ENCODE results near the gene APCDD1L. TPM values are rescaled to one million over a fixed set of nuclear protein-coding genes. Genes with fewer than 3 reads are reported as not detected.

Gene APCDD1L
- total RNA-seq, 1 experiment from 2014 or later = not detected

- intact Hi-C loops (cut with micrococcal nuclease; ENCODE audit: unreplicated experiment) = no loop called here
- peak in 1 of 2 experiments; percentile 38 for DNase-seq
- H3K27me3 Mint-ChIP-seq (ENCODE audit: insufficient read depth, unreplicated experiment) = peaks cover 25% of the 10 kb centered on the region
Observed at GRCh38 chr20:58550275-58551059, 35.3 kb upstream of the APCDD1L start.

GRCh38 chr20:58549231-58550209 lies 34.3 kb upstream of the APCDD1L start:
- H3K36me3 Mint-ChIP-seq (ENCODE audit: insufficient read depth, unreplicated experiment) = no peaks in the 10 kb centered on the region
- Histone ChIP-seq H3K9me3 (peaks cover 5% of the 10 kb centered on the region; the same call in 1 of the 2 replicates), H3K36me3 (ENCODE audit: control insufficient read depth, insufficient read depth, low read length) (no peaks in the 10 kb centered on the region), H3K4me1 (no peaks in the 10 kb centered on the region), H3K4me3 (ENCODE audit: low read depth, low read length) (no peak overlapping the region), H3K27me3 (replicated peaks; ENCODE audit: control insufficient read depth, insufficient read depth, low read length) (no peaks in the 10 kb centered on the region; the same call in 1 of the 2 replicates)
- no peaks in the 10 kb centered on the region for H3K4me1 Mint-ChIP-seq (ENCODE audit: low read depth, unreplicated experiment)
- CTCF ChIA-PET = no interaction called here
- no peak for TF ChIP-seq CTCF (IDR thresholded peaks at IDR 0.05; ENCODE audit: insufficient read depth in 1 of 2, low read depth in 1 of 2, low read length in 1 of 2, severe bottlenecking in 1 of 2, unreplicated experiment in 1 of 2)
- H3K27me3 Mint-ChIP-seq (ENCODE audit: insufficient read depth, unreplicated experiment) = peaks cover 24% of the 10 kb centered on the region
- POLR2A ChIA-PET = no interaction called here
- intact Hi-C loops (cut with micrococcal nuclease; ENCODE audit: unreplicated experiment) = no loop called here
- BruUV-seq (replicated peaks) = no TSS peak
- no peaks in the 10 kb centered on the region for H3K9me3 Mint-ChIP-seq (ENCODE audit: unreplicated experiment)
- DNase-seq = peak in 1 of 2 experiments; percentile 36
- H3K4me3 Mint-ChIP-seq (ENCODE audit: unreplicated experiment) = no peak overlapping the region
- no peak overlapping the region for H3K27ac Mint-ChIP-seq (ENCODE audit: unreplicated experiment)

More at GRCh38 chr20:58550275-58551059, 35.3 kb upstream of the APCDD1L start:
- Histone ChIP-seq H3K4me3 (ENCODE audit: low read depth, low read length) (no peak overlapping the region), H3K36me3 (ENCODE audit: control insufficient read depth, insufficient read depth, low read length) (no peaks in the 10 kb centered on the region), H3K9me3 (peaks cover 5% of the 10 kb centered on the region; the same call in 1 of the 2 replicates), H3K27me3 (replicated peaks; ENCODE audit: control insufficient read depth, insufficient read depth, low read length) (no peaks in the 10 kb centered on the region; the same call in 1 of the 2 replicates), H3K4me1 (no peaks in the 10 kb centered on the region)
- Mint-ChIP-seq H3K27ac (ENCODE audit: unreplicated experiment) (no peak overlapping the region), H3K9me3 (ENCODE audit: unreplicated experiment) (no peaks in the 10 kb centered on the region), H3K4me3 (ENCODE audit: unreplicated experiment) (no peak overlapping the region), H3K36me3 (ENCODE audit: insufficient read depth, unreplicated experiment) (no peaks in the 10 kb centered on the region), H3K4me1 (ENCODE audit: low read depth, unreplicated experiment) (no peaks in the 10 kb centered on the region)
- CTCF ChIA-PET = interaction anchor here (0.6 kb wide), 1 partner anchor 655 kb away, joined by 3 read pairs; no protein-coding TSS in a partner anchor
- POLR2A ChIA-PET = interaction anchor here (0.6 kb wide), 1 partner anchor 483 kb away, joined by 4 read pairs; no protein-coding TSS in a partner anchor
- no peak for TF ChIP-seq CTCF (IDR thresholded peaks at IDR 0.05; ENCODE audit: insufficient read depth in 1 of 2, low read depth in 1 of 2, low read length in 1 of 2, severe bottlenecking in 1 of 2, unreplicated experiment in 1 of 2)
- no TSS peak for BruUV-seq (replicated peaks)
